ENCODE results near the gene GK2.

Gene GK2

GRCh38 chr4:79413886-79414285, 5.9 kb upstream of the GK2 start:
- no peak for DNase-seq (ENCODE audit: low read depth)

GRCh38 chr4:79413032-79413885, 5.2 kb upstream of the GK2 start:
- no peak for DNase-seq (ENCODE audit: low read depth)
- no peak for TF ChIP-seq CTCF (IDR thresholded peaks at IDR 0.05; ENCODE audit: control insufficient read depth, insufficient read depth, low read depth, low read length, missing control alignments)

More at GRCh38 chr4:79413886-79414285, 5.9 kb upstream of the GK2 start:
- TF ChIP-seq CTCF (IDR thresholded peaks at IDR 0.05; ENCODE audit: control insufficient read depth, insufficient read depth, low read depth, low read length, missing control alignments), result no peak
- no peak overlapping the region for H3K4me3 ChIP-seq (ENCODE audit: control insufficient read depth, low read depth, low read length)

GRCh38 chr4:79404666-79405065, 3.4 kb downstream of the GK2 start:
- TF ChIP-seq CTCF (IDR thresholded peaks at IDR 0.05; ENCODE audit: control insufficient read depth, insufficient read depth, low read depth, low read length, missing control alignments), result no peak
- no peak for DNase-seq (ENCODE audit: low read depth)
- no peak overlapping the region for H3K4me3 ChIP-seq (ENCODE audit: control insufficient read depth, low read depth, low read length)

More at GRCh38 chr4:79413032-79413885, 5.2 kb upstream of the GK2 start:
- H3K4me3 ChIP-seq (ENCODE audit: control insufficient read depth, low read depth, low read length), result no peak overlapping the region

GRCh38 chr4:79403356-79403755, 4.7 kb downstream of the GK2 start:
- no peak overlapping the region for H3K4me3 ChIP-seq (ENCODE audit: control insufficient read depth, low read depth, low read length)
- DNase-seq (ENCODE audit: low read depth), result no peak
- TF ChIP-seq CTCF (IDR thresholded peaks at IDR 0.05; ENCODE audit: control insufficient read depth, insufficient read depth, low read depth, low read length, missing control alignments), result no peak

GRCh38 chr4:79402332-79402851, 5.6 kb downstream of the GK2 start:
- no peak overlapping the region for H3K4me3 ChIP-seq (ENCODE audit: control insufficient read depth, low read depth, low read length)
- no peak for TF ChIP-seq CTCF (IDR thresholded peaks at IDR 0.05; ENCODE audit: control insufficient read depth, insufficient read depth, low read depth, low read length, missing control alignments)
- DNase-seq (ENCODE audit: low read depth), result no peak

- DNase-seq (ENCODE audit: low read depth), result no peak
- H3K4me3 ChIP-seq (ENCODE audit: control insufficient read depth, low read depth, low read length), result no peak overlapping the region
- no peak for TF ChIP-seq CTCF (IDR thresholded peaks at IDR 0.05; ENCODE audit: control insufficient read depth, insufficient read depth, low read depth, low read length, missing control alignments)
Measured at GRCh38 chr4:79399076-79399475, 9.0 kb downstream of the GK2 start.
